ENCODE data around the gene CHRNG.

- no peak for TF ChIP-seq EZH2 (IDR thresholded peaks at IDR 0.05; ENCODE audit: insufficient read depth, low read length)
- no peak for TF ChIP-seq CTCF (IDR thresholded peaks at IDR 0.05; ENCODE audit: insufficient read depth, low read depth, low read length)
Observed at GRCh38 chr2:232525199-232525598, 14.3 kb upstream of the CHRNG start.
